HG03460 (cell line): Measurements from ENCODE around the gene GMNC.
"Not testable (repeated sequence)": the region's sequence is repeated elsewhere in the genome, so short reads cannot be mapped to it uniquely, and the experiment has no call there.

Source experiments
- ATAC-seq: cut with Tn5 transposase; IDR thresholded peaks from one replicate; pipeline ENCODE4 v1.9.1; 2021; ENCODE audit not compliant: unreplicated experiment

The GMNC gene, protein sequence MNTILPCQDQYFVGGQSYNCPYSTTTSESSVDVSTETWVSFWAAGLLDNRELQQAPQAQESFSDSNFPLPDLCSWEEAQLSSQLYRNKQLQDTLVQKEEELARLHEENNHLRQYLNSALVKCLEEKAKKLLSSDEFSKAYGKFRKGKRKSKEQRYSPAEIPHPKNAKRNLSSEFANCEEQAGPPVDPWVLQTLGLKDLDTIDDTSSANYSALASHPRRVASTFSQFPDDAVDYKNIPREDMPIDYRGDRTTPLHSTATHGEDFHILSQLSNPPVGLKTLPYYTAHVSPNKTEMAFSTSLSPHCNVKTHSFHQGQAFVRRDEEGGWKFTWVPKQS

DNA sequence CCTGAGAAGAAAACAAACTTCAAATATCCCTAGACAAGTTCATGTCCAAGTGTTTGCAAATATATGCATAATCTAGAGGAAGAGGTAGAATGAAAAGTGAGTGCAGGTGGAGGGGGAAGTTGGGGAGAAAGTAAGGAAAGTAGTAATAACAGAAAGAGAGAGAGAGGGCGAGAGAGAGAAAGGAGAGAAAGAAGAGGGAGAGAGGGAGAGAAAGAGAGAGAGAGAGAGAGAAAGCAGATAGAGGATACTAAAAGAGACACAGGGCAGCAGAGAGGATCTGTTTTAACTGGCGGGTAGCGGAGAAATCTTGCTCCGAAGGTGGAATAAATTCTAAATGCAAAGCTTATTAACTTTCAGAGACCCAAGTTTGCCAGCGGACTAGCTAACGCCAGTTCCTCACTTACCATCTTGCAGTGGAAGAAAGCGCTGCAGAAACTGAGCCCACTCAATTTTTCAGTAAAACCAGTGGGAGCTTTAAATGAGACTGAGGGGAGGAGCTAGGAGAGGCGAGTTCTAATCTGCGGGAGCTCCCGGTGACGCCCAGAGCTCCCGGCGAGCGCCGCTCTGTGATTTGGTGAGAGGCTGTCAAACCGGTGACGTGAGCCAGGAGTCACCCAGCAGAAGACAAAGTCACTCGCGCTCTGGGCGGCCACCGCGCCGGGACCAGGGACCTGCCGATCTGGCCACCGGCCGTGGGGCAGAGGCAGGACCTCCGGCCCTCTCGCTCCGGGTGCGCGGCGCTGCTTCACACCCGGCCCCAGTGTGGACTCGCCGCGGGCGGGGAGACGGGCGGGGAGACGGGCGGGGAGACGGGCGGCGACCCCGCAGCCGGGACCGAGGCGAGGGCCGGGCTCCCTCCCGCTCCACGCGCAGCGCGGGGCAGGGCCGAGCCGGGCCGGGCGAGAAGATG is at the start of gene GMNC:
TSS of gene GMNC (minus strand) at position 486 of the 910 bp plus-strand sequence. CDS start at position 407, 79 bp downstream.
- peak; percentile 87 for ATAC-seq

DNA sequence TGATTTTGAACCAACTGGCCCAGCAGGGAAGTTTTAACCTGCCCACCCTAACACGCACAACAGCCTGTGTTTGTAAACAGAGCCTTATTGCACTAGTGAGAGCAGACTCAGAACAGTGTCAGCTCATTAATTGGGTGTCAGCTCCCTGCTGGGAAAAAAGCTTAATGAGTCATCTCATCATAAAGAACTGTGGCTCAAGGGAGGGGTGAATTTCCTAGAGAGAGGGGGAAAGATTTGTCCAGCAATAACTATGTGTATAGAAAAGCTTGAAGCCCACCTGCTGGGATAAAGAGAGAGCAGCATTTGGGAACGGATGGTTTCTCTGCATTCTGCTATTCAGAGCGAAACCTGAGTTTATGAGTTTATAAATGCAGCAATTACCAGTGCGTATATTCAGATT is 48.9 kb upstream of the GMNC start:
- no peak for ATAC-seq

DNA sequence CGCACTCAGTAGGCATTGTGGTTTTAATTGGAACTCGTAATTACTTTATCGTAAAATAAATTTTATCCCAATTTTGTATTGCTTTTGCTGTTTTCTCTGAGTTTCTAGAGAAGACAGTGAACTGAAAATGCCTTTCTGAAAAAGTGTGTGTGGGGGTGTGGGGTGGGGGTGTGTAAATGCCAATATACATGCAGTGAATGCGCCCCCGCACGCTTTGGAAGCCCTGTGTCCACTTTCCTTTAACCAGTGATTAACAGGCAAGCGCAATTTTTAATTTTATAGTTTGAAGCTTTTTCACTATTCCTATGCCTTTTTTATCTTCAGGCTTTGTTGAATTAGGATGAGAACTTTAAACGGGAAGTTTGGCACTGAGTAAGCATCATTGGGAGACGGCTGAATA is 47.4 kb upstream of the GMNC start:
- no peak for ATAC-seq

DNA sequence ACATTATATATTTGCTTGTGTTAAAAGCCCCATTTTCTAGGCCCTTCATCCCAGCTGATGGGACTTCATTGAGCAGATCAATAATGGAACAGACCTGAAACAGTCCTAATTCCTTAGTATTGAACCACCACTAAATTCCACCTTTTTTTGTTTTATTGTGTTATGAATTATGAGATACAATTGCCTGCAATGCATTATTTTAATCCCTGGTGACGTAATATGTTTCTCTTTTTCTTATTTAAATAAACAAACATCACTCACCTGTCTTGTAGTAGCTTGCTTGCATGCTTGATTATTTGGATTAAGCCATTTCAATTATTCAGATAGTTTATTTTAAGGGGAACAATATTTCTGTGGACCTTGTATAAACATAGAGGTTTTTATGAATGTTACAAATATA is 40.7 kb upstream of the GMNC start:
- no peak for ATAC-seq

DNA sequence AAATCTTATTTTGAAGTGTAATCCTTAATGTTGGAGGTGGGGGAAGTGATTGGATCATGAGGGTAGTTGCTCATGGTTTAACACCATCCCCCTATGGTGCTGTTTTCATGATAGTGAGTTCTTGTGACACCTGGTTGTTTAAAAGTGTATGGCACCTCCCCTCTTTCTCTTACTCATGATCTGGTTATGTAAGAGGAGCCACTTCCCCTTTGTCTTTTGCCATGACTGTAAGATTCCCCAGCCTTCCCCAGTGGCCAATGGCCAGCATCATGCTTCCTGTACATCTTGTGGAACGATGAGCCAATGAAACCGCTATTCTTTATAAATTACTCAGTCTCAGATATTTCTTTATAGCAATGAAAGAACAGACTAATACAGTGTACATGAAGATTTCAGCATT is 39.8 kb upstream of the GMNC start:
- ATAC-seq = no peak

DNA sequence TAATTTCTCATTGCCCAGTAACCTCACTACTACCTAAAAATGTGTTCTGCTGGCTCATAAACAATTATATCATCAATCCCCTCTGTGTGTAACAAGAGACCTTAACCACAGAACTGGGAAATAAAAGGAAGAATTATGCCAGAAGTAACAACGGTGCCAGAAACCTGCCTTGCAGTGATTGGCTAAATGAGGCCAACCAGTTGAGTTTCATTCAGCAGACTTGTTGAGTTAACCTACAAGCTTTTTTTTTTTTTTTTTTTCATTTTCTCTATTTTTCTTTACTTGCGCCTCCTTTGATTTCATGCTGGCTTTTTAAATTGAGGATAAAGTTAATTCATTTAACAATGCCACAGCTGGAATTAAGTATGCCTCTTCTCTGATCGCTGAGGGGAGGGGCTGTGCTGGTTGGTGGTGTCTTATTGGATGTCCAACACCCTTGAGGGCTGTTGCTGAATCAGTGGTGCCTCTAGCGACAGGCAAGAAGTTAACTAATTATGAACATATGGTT is 30.0 kb upstream of the GMNC start:
- no peak for ATAC-seq

DNA sequence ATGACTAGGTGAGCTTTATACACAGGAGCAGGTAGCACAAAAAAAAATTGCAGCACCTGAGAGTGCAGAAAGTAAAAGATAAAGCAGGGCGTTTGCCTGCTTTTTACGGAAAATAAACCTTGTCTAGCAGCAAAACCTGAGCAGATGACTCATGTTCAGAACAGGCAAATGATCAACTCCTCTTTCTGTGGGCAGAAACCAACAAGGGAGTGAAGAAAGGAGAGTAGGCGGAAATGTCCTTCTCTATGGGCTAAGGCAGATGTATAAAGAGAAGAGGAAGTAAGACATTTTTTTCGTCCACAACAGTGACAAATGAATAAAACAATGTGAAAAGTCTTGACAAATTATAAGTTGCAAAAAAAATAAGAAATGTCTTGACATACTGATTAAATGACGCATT is 24.5 kb upstream of the GMNC start:
- peak; percentile 60 for ATAC-seq

DNA sequence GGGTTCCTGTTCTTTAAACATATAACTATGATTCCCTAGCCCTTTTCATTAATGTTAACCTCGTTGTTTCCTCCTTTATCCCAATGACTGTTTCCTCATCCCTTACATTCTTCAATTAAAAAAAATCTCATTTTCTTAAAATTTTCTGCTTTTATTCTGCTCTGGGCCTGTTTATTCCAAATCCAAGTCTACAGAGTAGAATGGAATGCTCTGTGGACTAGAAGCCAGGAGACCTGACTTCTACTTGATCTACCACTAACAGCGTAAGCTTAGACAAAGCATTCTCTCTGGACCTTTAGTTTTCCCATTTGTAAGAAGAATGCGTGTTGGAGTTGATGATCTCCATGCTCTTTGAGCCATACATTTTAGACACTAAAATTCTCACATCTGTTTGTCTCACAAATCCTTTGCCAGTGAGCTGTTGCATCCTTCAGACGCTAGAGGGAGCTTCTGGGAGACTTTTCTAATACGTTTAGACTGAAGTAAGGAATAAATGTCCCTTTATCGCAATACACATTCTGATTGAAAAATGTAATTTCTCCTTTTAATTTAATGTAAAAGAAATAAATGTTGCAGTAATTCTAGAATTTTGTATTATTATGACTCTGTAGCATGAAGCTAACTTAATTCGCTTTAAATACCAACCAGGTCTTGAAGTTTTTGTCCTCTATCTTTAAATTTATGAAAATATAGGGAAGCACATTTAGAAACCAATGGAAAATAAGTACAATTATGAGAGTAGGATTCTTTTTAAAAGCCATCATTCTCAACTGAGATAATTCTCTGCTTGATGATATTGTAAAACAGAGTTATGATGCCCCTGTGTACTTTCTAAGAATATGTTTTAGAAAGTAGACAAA is 21.7 kb upstream of the GMNC start:
- ATAC-seq = peak; percentile 74

DNA sequence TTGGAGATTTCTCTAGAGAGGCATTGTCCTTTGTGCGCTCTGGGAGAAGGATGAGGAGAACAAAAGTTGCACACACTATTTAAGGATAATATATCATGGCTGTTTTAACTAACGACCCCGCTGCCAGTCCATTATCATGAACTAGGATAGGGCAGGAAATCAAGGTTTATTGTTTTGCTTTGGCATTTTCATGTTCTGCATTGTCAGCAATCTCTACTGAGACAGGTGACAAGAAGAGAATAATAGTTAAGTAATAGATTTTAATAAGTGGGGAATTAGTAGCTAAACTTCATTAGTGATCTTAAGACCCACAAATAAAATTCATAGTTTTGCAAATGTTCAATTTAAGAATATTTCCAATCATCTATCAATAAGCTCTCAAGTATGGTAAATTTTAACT is 20.6 kb upstream of the GMNC start:
- ATAC-seq = no peak

DNA sequence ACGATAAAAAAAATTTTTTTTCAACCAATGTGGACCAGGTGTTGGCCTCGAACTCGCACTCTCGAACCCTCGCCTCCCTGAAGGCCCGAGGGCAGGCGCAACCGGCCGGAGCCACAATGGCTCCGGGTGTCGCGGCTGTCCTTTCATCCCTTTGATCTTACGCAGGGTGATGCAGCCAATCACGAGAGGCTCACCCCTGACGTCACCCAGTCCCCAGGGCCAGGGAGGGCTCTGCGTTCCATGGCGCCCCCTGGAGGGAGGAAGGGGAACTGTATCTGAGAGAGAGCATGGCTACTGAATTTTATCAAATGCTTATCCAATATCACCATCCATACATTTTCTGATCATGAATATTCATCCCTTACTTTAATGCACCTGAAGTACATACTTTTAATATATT is 15.4 kb upstream of the GMNC start:
- ATAC-seq = no peak

DNA sequence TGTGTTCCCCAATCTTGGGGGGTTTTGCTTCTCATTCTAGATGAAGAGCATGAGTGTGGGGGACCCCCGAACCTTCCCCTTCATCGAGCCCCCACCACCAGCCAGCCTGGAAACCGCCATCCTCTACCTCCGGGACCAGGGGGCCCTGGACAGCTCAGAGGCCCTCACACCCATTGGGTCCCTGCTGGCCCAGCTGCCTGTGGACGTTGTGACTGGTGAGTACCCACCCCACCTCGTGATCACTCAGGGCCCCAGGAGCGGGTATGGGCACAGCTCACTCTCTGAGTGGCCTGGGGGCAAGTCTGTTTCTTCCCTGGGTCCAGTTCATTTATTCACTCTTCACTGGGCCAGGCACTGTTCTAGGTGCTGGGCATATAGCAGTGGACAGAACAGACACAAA is 13.9 kb upstream of the GMNC start:
- ATAC-seq = not testable (repeated sequence)

DNA sequence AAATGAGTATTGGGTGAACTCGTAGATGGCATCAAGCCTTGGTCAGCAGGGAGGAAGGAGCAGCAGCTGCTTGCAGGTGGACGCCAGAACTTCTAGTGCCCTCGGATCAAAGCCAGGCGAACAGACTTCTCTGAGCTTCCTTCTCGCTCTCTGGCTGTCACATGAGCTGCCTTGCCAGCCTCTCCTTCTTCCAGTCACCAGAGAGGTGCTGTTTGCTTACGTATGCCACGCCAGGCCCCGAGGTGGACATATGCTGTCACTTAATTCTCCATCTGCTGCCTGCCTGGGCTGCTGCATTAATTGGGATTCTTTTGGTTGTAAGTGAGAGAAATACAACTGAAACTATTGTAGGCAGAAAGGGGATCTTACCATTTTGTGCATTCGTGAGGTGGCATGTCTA is 12.6 kb upstream of the GMNC start:
- ATAC-seq = not testable (repeated sequence)

DNA sequence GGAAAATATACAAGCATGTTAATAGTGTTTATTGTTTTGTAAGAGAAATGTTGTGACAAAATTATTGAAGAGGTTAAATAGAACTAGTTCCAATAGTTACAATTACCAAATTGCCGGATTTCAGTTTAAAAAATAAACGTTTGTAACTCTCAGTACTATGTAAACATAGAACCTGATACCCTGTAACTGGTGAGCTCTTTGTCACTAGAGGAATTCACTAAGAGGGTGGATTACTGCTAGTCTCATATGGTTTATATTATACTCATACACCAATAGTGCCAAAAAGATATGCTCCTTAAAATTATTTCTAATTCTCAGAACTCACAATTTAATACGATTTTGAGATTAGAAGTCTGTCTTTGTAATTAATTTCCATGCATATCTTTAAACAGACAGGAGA is 7.6 kb upstream of the GMNC start:
- no peak for ATAC-seq

DNA sequence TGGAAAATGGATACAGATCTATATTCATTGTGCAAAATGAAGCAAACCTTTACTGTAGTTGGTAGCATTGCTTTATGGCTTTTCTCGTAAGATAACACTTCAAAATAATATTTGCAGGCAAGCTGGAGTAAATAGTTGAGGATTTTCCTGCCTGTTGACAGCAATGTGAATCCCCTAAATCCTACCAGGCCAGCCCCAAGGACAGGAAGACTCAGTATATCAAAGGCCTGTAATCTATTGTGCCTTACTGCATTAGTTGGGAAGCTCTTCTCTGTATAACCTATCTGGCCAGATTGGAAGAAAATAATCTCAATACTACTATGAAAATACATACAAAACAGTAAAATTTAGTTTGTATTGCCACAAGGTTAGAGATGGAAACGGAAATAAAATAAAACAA is 4.6 kb upstream of the GMNC start:
- no peak for ATAC-seq

DNA sequence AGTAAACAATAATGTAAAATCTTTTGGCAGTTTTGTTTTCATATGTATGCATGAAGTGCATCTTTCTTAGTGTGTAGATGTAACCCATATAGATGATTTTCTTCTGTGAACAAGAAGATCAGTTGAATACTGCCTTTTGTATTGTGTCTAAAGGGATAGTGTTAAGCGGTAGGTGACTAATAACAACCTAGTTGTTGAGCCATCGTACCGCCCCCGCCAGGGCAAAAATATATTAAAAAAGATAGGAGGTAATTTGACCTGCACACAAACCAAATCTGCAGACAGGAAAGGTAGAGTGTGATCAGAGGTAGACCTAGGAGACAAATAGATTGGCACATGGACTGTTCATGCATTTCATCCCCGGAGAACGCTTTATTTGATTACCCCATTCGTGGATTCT is 3.3 kb upstream of the GMNC start:
- no peak for ATAC-seq

DNA sequence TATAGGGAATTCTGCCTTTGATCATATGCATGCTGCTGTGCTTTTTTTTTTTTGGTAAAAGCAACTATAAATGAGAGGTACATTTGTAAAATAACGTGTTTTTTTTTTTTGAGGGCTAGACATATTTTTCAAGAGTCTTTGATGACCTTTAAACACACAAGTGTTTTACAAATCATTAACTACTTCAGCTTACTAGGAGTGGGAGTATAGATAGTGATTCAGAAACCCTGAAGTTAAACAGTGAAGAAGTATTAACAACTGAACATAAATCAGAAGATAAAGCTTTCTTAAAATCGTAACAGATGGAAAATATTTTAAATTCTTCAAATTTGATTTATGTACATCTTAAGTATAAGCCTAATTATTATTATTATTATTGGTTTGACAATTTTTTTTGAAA is 2.9 kb upstream of the GMNC start:
- peak; percentile 50 for ATAC-seq

DNA sequence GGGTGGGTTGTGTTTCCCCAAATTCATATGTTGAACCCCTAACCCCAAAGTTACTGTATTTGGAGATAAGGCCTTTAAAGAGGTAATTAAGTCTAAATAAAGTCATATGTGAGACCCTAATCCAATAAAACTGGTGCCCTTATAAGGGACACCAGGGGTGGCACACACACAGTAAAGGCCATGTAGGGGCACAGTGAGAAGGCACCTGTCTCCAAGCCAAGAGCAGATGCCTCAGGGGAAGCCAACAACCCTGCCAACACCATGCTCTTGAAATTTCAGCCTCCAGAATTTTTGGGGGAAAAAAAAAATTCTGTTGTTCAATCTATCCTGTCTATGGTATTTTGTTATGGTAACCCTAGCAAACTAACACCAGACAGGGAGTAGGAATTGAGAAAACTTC is 1.5 kb upstream of the GMNC start:
- no peak for ATAC-seq

DNA sequence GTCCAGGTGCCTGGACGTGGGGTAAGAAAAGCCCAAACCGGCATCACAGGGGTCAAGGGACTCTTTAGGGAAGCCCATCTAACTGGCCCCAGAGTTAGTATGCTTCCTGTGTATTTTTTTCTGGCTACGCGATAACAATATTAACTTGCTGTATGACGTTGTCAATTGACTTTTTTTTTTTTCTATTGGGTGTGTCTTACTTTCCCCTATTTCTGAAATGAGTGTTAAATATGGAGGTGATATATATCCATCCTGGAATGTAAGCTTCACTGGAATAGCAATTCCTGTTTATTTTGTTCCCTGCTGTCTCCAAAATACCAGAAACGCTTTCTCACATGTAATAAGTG is 598 bp upstream of the GMNC start:
- ATAC-seq = no peak

DNA sequence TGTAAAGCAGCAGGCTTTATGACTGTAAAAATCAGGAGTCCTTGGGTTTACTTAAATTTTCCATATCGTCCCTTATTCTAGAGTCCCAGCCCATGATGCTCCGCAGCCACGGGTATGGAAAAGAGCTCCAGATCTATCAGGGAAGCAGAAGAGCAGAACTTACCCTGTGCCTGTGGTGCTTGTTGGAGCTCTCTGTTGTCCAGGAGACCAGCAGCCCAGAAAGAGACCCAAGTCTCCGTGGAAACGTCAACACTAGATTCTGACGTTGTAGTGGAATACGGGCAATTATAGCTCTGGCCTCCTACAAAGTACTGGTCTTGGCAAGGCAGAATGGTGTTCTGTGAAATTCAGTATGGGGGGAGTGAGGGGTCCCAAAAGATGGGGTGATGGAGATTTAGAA is 2.0 kb downstream of the GMNC start:
- no peak for ATAC-seq

DNA sequence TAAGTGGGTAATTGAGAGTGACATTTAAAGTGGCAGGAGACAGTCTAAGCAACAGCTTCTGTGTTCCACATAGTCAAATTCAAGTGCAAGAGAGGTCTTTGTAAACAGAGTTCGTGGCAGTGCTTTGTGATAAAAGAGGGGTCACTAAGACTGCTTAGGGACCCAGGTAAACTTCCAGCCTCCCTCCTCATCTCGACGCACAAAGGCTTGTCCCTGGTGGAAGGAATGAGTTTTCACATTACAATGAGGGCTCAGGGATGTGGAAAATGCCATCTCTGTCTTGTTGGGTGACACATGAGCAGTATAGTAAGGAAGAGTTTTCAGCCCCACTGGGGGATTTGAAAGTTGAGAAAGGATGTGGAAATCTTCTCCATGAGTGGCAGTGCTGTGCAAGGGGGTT is 7.3 kb downstream of the GMNC start:
- ATAC-seq = no peak

DNA sequence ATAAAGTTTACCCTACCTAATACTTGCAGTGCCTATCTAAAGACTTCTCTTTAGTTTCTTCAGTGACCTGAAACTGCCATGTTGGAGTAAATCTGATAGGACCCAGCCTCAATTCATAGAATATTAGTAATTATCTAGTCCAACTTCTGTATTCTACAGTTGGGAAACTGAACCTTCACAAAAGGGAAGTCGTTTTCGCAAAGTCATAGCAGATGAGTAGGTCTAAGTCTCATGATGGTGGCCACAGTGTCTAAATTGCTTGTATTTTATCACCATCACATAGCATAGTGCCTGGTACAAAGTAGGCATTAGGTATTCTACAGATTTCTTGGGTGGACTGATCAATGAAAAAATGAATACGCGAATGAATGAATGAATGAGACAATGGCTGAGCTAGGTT is 8.4 kb downstream of the GMNC start:
- no peak for ATAC-seq
